HG03442 (cell line): Measurements from ENCODE around the gene GPR158.

ENCODE experiments used
- ATAC-seq: cut with Tn5 transposase; IDR thresholded peaks from one replicate; pipeline ENCODE4 v1.9.1; 2021; ENCODE audit warnings: mild to moderate bottlenecking, moderate library complexity; ENCODE audit not compliant: unreplicated experiment

GPR158 gene

GRCh38 chr10:25206693-25207414, 32.1 kb downstream of the GPR158 start:
- ATAC-seq, result no peak

GRCh38 chr10:25209618-25210017, 34.8 kb downstream of the GPR158 start:
- no peak for ATAC-seq

- no peak for ATAC-seq
These were observed 35.5 kb downstream of the GPR158 start for GRCh38 chr10:25210265-25210664.

GRCh38 chr10:25220156-25220555, 45.4 kb downstream of the GPR158 start:
- ATAC-seq, result no peak

GRCh38 chr10:25222085-25222660, 47.4 kb downstream of the GPR158 start:
- no peak for ATAC-seq

GRCh38 chr10:25226775-25227682, 52.2 kb downstream of the GPR158 start:
- ATAC-seq, result no peak

GRCh38 chr10:25231751-25232150, 57.0 kb downstream of the GPR158 start:
- ATAC-seq, result no peak

- ATAC-seq, result no peak
These were observed 57.4 kb downstream of the GPR158 start for GRCh38 chr10:25232204-25232603.

- no peak for ATAC-seq
These were observed 70.4 kb downstream of the GPR158 start for GRCh38 chr10:25245165-25245564.

GRCh38 chr10:25257646-25258045, 82.8 kb downstream of the GPR158 start:
- no peak for ATAC-seq

GRCh38 chr10:25261110-25261509, 86.3 kb downstream of the GPR158 start:
- ATAC-seq, result no peak

- no peak for ATAC-seq
These were observed 86.8 kb downstream of the GPR158 start for GRCh38 chr10:25261558-25261957.

GRCh38 chr10:25263931-25264330, 89.1 kb downstream of the GPR158 start:
- ATAC-seq, result no peak

- ATAC-seq, result no peak
These were observed 103.4 kb downstream of the GPR158 start for GRCh38 chr10:25278180-25278579.

- no peak for ATAC-seq
These were observed 105.3 kb downstream of the GPR158 start for GRCh38 chr10:25280076-25280475.

- ATAC-seq, result no peak
These were observed 105.8 kb downstream of the GPR158 start for GRCh38 chr10:25280573-25280972.

GRCh38 chr10:25285809-25286208, 111.0 kb downstream of the GPR158 start:
- no peak for ATAC-seq

GRCh38 chr10:25288181-25288580, 113.4 kb downstream of the GPR158 start:
- ATAC-seq, result no peak

- no peak for ATAC-seq
These were observed 119.5 kb downstream of the GPR158 start for GRCh38 chr10:25294032-25294926.

GRCh38 chr10:25296324-25296723, 121.5 kb downstream of the GPR158 start:
- no peak for ATAC-seq

GRCh38 chr10:25297466-25297865, 122.7 kb downstream of the GPR158 start:
- no peak for ATAC-seq
